ENCODE measurements around the gene EHMT1.
"Not testable (repeated sequence)": the region's sequence is repeated elsewhere in the genome, so short reads cannot be mapped to it uniquely, and the experiment has no call there.

EHMT1 gene

DNA sequence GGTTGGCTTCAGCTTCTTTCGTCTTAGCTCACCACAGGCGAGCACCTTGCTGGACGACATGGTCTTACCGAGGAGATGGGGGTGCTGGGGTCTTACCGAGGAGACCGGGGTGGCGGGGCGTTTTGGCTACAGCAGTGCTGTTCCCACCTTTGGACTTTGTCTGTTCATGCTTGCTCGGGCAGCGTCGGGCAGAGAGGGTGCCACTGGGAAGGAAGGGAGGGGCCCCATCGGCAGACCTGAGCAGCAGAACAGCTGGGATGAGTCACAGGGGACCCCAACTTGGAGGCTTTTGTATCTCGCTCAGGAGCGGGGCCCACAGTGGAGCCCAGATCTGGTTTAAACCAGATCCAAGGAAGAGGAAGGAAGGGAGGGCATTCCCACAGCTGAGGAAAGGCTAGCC is 152.8 kb downstream of the EHMT1 start:
- TF ChIP-seq, protein P1, sequence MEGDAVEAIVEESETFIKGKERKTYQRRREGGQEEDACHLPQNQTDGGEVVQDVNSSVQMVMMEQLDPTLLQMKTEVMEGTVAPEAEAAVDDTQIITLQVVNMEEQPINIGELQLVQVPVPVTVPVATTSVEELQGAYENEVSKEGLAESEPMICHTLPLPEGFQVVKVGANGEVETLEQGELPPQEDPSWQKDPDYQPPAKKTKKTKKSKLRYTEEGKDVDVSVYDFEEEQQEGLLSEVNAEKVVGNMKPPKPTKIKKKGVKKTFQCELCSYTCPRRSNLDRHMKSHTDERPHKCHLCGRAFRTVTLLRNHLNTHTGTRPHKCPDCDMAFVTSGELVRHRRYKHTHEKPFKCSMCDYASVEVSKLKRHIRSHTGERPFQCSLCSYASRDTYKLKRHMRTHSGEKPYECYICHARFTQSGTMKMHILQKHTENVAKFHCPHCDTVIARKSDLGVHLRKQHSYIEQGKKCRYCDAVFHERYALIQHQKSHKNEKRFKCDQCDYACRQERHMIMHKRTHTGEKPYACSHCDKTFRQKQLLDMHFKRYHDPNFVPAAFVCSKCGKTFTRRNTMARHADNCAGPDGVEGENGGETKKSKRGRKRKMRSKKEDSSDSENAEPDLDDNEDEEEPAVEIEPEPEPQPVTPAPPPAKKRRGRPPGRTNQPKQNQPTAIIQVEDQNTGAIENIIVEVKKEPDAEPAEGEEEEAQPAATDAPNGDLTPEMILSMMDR (conservative IDR thresholded peaks at IDR 0.05), result no peak
- H3K27ac ChIP-seq, result no peak overlapping the region

DNA sequence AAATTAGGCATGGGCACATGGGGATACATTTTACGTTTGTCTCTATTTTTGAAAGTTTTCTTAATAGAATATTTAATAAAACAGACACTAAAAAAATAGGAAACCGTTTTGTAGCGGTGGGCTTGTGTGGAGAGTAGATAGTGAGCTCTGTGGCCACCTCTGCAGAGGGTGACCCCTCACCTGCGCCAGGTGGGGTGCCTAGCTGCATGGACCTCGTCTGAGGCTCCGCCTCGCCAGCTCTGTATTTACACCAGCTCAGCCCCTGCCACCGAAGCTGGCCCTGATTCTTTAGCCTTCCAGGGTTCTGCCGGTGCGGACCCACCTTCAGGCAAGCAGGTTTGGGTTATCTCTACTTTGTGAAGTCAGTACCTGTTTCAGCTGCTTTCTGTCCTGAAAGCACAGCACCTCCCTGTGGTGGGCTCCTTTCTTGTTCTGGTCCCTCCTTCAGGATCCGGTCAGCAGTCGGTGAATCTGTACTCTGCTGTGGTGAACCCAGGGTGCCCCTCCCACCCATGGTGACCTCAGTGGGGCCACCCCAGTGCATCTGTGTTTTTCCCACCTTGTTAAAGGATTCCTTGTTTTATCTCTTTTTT is 153.6 kb downstream of the EHMT1 start:
- no peak overlapping the region for H3K27ac ChIP-seq
- TF ChIP-seq, protein P1 (conservative IDR thresholded peaks at IDR 0.05), result peak; percentile 60

DNA sequence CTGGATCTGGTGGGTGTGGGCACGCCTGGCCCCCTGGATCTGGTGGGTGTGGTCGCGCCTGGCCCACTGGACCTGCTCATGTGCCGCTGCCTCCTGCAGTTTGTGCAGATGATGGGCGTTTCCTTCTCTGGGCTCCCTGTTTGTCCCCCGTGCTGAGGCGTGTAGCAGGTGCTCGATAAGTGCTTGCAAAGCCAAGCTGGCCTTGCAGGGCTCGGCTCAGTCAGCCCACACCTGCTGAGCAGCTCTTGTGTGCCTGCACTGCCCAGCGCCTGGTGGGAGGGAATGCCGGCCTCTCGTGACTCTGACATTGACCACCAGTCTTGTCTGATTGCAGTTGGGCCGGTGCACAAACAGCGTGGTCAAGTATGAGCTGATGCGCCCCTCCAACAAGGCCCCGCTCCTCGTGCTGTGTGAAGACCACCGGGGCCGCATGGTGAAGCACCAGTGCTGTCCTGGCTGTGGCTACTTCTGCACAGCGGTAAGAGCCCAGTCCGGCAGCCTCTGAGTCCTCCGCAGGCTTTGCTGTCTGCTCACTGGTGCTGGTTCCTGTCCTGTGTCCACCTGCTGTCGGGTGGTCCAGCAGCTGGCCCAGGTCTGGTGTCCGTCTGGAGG is 156.1 kb downstream of the EHMT1 start:
- no peak overlapping the region for H3K27ac ChIP-seq
- TF ChIP-seq, protein P1 (conservative IDR thresholded peaks at IDR 0.05), result no peak

DNA sequence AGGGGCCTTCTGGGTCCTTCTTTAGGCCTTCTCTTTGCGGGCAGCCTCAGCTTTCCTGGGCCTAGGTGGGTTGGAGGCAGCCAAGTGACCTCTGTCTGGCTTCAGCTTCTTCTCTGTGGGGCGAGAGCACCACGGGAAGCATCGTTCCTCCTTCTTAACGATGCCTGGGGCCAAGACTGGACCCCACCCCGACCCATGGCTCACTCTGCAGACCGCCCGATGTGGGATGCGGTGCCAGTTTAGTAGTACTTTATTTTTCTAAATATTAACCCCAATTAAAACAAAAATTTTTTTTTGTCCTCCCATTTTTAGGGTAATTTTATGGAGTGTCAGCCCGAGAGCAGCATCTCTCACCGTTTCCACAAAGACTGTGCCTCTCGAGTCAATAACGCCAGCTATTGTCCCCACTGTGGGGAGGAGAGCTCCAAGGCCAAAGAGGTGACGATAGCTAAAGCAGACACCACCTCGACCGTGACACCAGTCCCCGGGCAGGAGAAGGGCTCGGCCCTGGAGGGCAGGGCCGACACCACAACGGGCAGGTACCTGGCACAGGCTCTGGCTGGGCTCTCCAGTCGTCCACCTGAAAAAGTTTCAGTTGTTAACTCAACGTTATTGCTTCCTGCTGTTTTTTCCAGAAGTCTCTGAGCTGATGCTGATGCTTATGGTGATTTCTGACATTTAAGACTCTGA is 157.6 kb downstream of the EHMT1 start:
- TF ChIP-seq, protein P1 (conservative IDR thresholded peaks at IDR 0.05), result no peak
- H3K27ac ChIP-seq, result no peak overlapping the region

DNA sequence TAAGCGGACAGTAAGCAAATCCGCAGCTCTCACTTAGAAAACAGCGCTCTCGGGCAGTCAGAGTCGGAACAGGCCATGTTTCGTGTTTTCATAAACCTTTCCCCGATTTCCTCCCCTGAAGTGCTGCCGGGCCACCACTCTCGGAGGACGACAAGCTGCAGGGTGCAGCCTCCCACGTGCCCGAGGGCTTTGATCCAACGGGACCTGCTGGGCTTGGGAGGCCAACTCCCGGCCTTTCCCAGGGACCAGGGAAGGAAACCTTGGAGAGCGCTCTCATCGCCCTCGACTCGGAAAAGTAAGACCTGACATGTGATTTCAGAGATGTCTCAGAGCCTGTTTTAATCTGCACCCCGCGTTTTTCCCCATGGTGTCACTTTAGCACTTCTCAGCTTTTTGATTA is 159.0 kb downstream of the EHMT1 start:
- TF ChIP-seq, protein P1 (conservative IDR thresholded peaks at IDR 0.05), result no peak
- no peak overlapping the region for H3K27ac ChIP-seq

DNA sequence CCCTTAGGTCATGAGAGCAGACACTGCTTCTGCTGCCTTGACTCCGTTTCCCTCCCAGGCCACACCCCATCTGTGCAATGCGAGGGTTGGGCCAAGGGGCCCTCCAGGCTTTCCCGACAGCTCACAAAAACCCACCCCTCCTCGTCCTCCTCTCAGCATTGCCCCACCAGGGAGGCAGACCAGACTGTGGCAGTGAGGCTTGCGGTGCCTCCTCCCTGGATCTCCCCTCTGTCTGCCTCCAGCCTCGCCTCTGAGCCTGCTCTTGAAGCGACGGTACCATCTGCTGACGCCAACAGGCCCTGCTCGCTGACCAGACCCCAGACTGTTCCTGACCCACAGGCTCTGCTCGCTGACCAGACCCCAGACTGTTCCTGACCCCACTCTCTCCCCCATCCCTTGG is 159.5 kb downstream of the EHMT1 start:
- no peak overlapping the region for H3K27ac ChIP-seq
- TF ChIP-seq, protein P1 (conservative IDR thresholded peaks at IDR 0.05), result no peak

DNA sequence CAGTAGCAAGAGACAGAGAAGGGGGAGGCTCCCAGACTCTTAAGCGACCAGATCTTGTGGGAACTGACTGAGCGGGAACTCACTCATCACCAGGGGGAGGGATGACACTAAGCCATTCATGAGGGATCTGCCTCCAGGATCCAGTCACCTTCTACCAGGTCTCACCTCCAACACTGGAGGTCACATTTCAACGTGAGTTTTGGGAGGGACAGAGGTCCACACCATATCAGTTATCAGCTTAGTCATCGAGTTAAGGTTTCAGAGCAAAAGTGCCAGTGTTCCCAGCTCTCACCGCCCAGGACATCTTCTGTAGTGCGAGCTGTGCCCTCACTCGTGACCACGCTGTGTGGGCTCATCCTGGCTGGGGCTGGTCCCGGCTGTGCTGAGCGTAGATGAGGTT is 160.1 kb downstream of the EHMT1 start:
- no peak overlapping the region for H3K27ac ChIP-seq
- TF ChIP-seq, protein P1 (conservative IDR thresholded peaks at IDR 0.05), result no peak

DNA sequence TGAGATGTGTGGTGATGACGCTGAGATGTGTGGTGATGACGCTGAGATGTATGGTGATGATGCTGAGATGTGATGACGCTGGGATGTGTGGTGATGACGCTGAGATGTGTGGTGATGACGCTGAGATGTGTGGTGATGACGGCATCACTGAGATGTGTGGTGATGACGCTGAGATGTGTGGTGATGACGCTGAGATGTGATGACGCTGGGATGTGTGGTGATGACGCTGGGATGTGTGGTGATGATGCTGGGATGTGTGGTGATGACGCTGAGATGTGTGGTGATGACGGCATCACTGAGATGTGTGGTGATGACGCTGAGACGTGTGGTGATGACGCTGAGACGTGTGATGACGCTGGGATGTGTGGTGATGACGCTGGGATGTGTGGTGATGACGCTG is 161.2 kb downstream of the EHMT1 start:
- H3K27ac ChIP-seq, result not testable (repeated sequence)
